ENCODE results near the gene PRDM16. TPM values are rescaled to one million over a fixed set of nuclear protein-coding genes. Genes with fewer than 3 reads are reported as not detected.

Gene PRDM16
- total and polyA plus RNA-seq, 2 of the 8 experiments (the other 6 are each of a cell fraction or from before 2014, with no cell fraction given), result 0.39 to 0.43 TPM

- TF ChIP-seq KDM5A (IDR thresholded peaks at IDR 0.05; ENCODE audit: low read length), result no peak
- no peak for TF ChIP-seq NANOG (IDR thresholded peaks at IDR 0.05; ENCODE audit: insufficient read depth, low read depth, low read length, poor library complexity, severe bottlenecking)
Measured at GRCh38 chr1:3287656-3288160, 218.7 kb downstream of the PRDM16 start (continued).

All from H1 (cell line).